Measurements from ENCODE around the gene SLC38A5. TPM values are rescaled to one million over a fixed set of nuclear protein-coding genes. Genes with fewer than 3 reads are reported as not detected.

SLC38A5 gene
- total RNA-seq, 1 donor, result 97.0 TPM

GRCh38 chrX:48513670-48514069 is 43.6 kb upstream of the SLC38A5 start:
- no peak for DNase-seq (ENCODE audit: low read depth)
- no peak overlapping the region for H3K4me3 ChIP-seq (ENCODE audit: low read depth, low read length)
- no peak for TF ChIP-seq CTCF (IDR thresholded peaks at IDR 0.05; ENCODE audit: insufficient read depth, low read length)

GRCh38 chrX:48512371-48512935 is 42.4 kb upstream of the SLC38A5 start:
- no peak for TF ChIP-seq CTCF (IDR thresholded peaks at IDR 0.05; ENCODE audit: insufficient read depth, low read length)
- DNase-seq (ENCODE audit: low read depth), result no peak
- H3K4me3 ChIP-seq (ENCODE audit: low read depth, low read length), result no peak overlapping the region

- DNase-seq (ENCODE audit: low read depth), result no peak
- no peak overlapping the region for H3K4me3 ChIP-seq (ENCODE audit: low read depth, low read length)
Measured at GRCh38 chrX:48511560-48511959, 41.5 kb upstream of the SLC38A5 start.

GRCh38 chrX:48509619-48510018 is 39.6 kb upstream of the SLC38A5 start:
- no peak for DNase-seq (ENCODE audit: low read depth)
- no peak for TF ChIP-seq CTCF (IDR thresholded peaks at IDR 0.05; ENCODE audit: insufficient read depth, low read length)
- peak overlapping the region; percentile 77 for H3K4me3 ChIP-seq (ENCODE audit: low read depth, low read length)

More at GRCh38 chrX:48511560-48511959, 41.5 kb upstream of the SLC38A5 start:
- TF ChIP-seq CTCF (IDR thresholded peaks at IDR 0.05; ENCODE audit: insufficient read depth, low read length), result peak; percentile 47

- no peak for DNase-seq (ENCODE audit: low read depth)
- TF ChIP-seq CTCF (IDR thresholded peaks at IDR 0.05; ENCODE audit: insufficient read depth, low read length), result no peak
- H3K4me3 ChIP-seq (ENCODE audit: low read depth, low read length), result peak overlapping the region; percentile 77
Measured at GRCh38 chrX:48509245-48509590, 39.2 kb upstream of the SLC38A5 start.

DNA sequence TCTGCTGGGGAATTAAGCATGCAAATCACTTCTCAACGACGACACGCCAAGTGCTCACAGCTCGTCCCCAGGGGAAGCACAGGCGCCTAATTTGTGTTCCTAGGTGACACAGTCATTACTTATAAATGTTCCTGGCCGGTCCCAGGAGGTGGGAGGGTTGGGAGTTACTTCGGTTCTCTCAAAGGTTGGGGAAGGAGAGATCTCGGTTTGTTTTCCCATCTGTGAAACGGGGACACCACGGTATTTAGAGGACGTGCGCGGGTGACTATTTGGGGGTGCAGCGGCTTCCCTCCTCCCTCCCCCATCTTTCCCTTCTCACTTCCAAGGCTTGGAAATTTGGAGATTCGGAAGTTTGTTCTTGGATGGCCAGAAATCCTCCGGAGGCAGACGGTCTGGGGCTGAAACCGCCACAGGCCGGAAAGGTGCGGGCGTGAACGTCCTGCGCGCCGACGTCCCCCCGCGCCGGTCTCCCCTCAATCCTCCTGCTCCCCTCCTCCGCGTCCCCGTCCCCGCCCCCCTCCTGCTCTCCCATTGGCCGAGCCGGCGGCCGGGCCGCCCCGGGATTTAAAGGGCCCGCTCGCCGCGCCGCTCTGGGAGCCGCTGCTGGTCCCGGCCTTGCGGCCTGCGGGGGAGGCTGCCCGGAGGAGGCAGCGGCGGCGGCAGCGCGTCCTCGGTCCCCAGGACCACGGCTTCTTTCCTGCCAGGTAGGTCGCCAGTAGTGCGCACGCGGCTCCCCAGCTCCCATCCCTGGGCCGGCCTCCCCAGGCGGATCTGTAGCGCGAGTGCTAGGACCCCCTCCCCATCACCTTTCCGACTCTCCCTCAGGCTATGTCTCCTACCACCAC is 38.6 kb upstream of the SLC38A5 start, which contains the start of gene PORCN:
Gene PORCN, plus strand, starts transcription at position 593 of the 845 bp plus-strand sequence. CDS start 829 bp downstream, outside the sequence.
- H3K4me3 ChIP-seq (ENCODE audit: low read depth, low read length), result peak within 1 kb of the TSS; percentile 77
- peak; percentile 47 for DNase-seq (ENCODE audit: low read depth)
- TF ChIP-seq CTCF (IDR thresholded peaks at IDR 0.05; ENCODE audit: insufficient read depth, low read length), result no peak

Measured in fibroblast of the aortic adventitia (primary cell).